ENCODE data around the gene CPNE5.

Gene CPNE5

DNA sequence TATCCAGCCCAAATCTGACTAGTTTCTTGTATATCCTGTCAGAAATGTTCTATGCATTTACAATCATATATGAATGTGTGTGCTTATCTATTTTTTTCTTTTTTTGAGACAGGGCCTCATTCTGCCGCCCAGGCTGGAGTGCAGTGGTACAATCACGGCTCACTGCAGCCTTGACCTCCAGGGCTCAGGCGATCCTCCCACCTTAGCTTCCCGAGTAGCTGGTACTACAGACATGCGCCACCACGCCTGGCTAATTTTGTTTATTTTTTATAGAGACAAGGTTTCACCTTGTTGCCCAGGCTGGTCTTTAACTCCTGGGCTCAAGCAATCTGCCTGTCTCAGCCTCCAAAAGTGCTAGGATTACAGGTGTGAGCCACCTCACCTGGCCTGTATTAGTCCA is 144.6 kb downstream of the CPNE5 start:
- Histone ChIP-seq H3K4me1 (ENCODE audit: control extremely low read depth in 1 of 4, control insufficient read depth in 4 of 4, insufficient read depth in 4 of 4, low read length in 3 of 4) (peaks cover 2 to 38% (median 25%) of the 10 kb centered on the region in 4 experiments), H3K36me3 (ENCODE audit: control insufficient read depth in 4 of 4, insufficient read depth in 4 of 4, low read length in 3 of 4) (no peaks in the 10 kb centered on the region), H3K4me3 (ENCODE audit: control insufficient read depth in 1 of 7, extremely low read depth in 1 of 7, insufficient read depth in 4 of 7, low read depth in 2 of 7, low read length in 6 of 7) (no peak overlapping the region), H3K27me3 (replicated peaks in 2 of 5; ENCODE audit: control insufficient read depth in 4 of 5, insufficient read depth in 5 of 5, low read length in 4 of 5) (no peaks in the 10 kb centered on the region), H3K9me3 (ENCODE audit: control extremely low read depth in 1 of 5, control insufficient read depth in 4 of 5, insufficient read depth in 2 of 5, low read depth in 1 of 5, low read length in 4 of 5) (peaks cover 0 to 8% (median 0%) of the 10 kb centered on the region in 5 experiments), H3K27ac (ENCODE audit: insufficient read depth in 1 of 2, low read depth in 1 of 2, low read length in 2 of 2, poor library complexity in 1 of 2, severe bottlenecking in 2 of 2) (no peak overlapping the region)
- POLR2A ChIA-PET = interaction anchor here (1.2 kb wide), 1 partner anchor 9 kb away, joined by 3 read pairs; no protein-coding TSS in a partner anchor
- 100% methylated on average over 6 of the region's 6 CpGs for WGBS (ENCODE audit: insufficient coverage)
- DNase-seq = no peak
- CTCF ChIA-PET = interaction anchor here (0.7 kb wide), 1 partner anchor 39 kb away, joined by 3 read pairs; no protein-coding TSS in a partner anchor

DNA sequence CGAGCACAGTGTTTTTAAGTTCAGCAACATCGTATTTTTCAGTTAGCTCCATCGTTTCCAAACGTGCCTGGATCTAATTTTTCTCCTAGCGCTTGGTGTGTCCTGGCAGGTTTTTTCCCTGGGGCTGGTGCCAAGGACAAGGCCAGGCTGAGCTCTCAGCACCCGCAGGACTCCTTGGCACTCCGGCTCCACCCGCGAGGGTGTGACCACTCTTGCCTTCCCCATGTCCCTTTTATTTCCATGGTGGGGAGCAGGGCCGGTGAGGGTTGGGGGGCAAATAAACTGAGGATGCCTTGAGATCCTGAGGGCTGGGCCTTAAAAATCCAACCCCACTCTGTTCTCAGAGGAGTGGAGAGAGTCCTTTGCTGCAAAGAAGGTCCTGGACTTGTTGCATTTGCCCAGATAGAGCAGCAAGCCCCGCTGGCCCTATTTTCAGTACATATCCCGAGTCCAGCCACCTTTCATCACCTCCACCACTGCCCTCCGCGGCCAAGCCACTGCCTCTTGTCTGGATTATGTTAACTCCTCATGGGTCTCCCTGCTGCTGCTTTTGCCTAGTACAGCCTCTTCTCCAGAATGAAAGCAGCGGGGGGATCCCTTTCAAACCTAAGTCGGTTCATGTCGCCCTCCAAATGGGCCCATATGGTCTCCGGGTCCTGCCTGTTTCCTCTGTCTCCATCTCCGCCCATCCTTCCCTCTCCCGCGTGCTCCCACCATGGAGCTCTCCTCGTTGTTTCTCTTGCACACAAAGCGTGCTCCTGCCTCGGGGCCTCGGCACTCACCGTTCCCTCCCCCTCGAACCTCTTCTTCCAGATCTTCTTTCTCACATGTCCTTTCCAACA is 146.2 kb downstream of the CPNE5 start:
- 97% methylated on average over 23 of the region's 27 CpGs for WGBS (ENCODE audit: insufficient coverage)
- no peak overlapping the region for H3K4me3 ChIP-seq (ENCODE audit: control insufficient read depth in 1 of 7, extremely low read depth in 1 of 7, insufficient read depth in 4 of 7, low read depth in 2 of 7, low read length in 6 of 7)
- ChIA-PET CTCF (interaction anchor here (0.6 to 1.3 kb wide), 5 partner anchors 10 to 66 kb away, joined by 3 to 6 read pairs (median 3); no protein-coding TSS in a partner anchor), POLR2A (interaction anchor here (0.6 kb wide), 1 partner anchor 800 kb away, joined by 3 read pairs; no protein-coding TSS in a partner anchor)
- H3K27ac ChIP-seq (ENCODE audit: insufficient read depth in 1 of 2, low read depth in 1 of 2, low read length in 2 of 2, poor library complexity in 1 of 2, severe bottlenecking in 2 of 2) = no peak overlapping the region
- no peak for DNase-seq
- H3K4me1 ChIP-seq (ENCODE audit: control extremely low read depth in 1 of 4, control insufficient read depth in 4 of 4, insufficient read depth in 4 of 4, low read length in 3 of 4) = peaks cover 2 to 28% (median 17%) of the 10 kb centered on the region in 4 experiments
- no peaks in the 10 kb centered on the region for H3K27me3 ChIP-seq (replicated peaks in 2 of 5; ENCODE audit: control insufficient read depth in 4 of 5, insufficient read depth in 5 of 5, low read length in 4 of 5)
- H3K9me3 ChIP-seq (ENCODE audit: control extremely low read depth in 1 of 5, control insufficient read depth in 4 of 5, insufficient read depth in 2 of 5, low read depth in 1 of 5, low read length in 4 of 5) = peaks cover 0 to 8% (median 0%) of the 10 kb centered on the region in 5 experiments
- no peaks in the 10 kb centered on the region for H3K36me3 ChIP-seq (ENCODE audit: control insufficient read depth in 4 of 4, insufficient read depth in 4 of 4, low read length in 3 of 4)

DNA sequence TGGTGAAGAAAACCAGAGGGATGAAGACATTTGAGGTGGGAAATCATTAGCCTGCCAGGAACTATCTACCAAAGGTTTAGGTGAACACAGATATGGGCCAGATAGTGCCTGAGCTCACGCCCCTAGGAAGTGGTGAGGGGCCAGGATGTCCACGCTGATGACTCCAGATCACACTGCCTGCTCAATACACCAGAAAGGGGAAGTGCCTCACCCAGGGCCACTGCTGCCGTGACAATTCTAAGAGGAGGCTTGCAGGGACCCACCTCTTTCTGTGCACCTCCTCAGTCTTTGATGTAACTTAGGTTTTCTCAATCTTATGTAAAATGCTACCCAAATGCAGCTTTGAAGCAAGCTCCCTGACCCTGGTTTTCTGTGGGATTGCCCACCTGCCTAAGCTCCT is 147.0 kb downstream of the CPNE5 start:
- H3K27me3 ChIP-seq (replicated peaks in 2 of 5; ENCODE audit: control insufficient read depth in 4 of 5, insufficient read depth in 5 of 5, low read length in 4 of 5) = no peaks in the 10 kb centered on the region
- no peak overlapping the region for H3K27ac ChIP-seq (ENCODE audit: insufficient read depth in 1 of 2, low read depth in 1 of 2, low read length in 2 of 2, poor library complexity in 1 of 2, severe bottlenecking in 2 of 2)
- H3K4me1 ChIP-seq (ENCODE audit: control extremely low read depth in 1 of 4, control insufficient read depth in 4 of 4, insufficient read depth in 4 of 4, low read length in 3 of 4) = peaks cover 2 to 21% (median 10%) of the 10 kb centered on the region in 4 experiments
- CTCF ChIA-PET = interaction anchor here (0.8 to 1.3 kb wide), 4 partner anchors 9 to 66 kb away, joined by 3 to 6 read pairs (median 4); no protein-coding TSS in a partner anchor
- peaks cover 0 to 8% (median 0%) of the 10 kb centered on the region in 5 experiments for H3K9me3 ChIP-seq (ENCODE audit: control extremely low read depth in 1 of 5, control insufficient read depth in 4 of 5, insufficient read depth in 2 of 5, low read depth in 1 of 5, low read length in 4 of 5)
- H3K4me3 ChIP-seq (ENCODE audit: control insufficient read depth in 1 of 7, extremely low read depth in 1 of 7, insufficient read depth in 4 of 7, low read depth in 2 of 7, low read length in 6 of 7) = no peak overlapping the region
- WGBS (ENCODE audit: insufficient coverage) = 0% methylated on average over 3 of the region's 3 CpGs
- H3K36me3 ChIP-seq (ENCODE audit: control insufficient read depth in 4 of 4, insufficient read depth in 4 of 4, low read length in 3 of 4) = no peaks in the 10 kb centered on the region
- POLR2A ChIA-PET = interaction anchor here (0.6 kb wide), 1 partner anchor 801 kb away, joined by 3 read pairs; no protein-coding TSS in a partner anchor
- peak; percentile 54 to 90 (median 88) for DNase-seq

DNA sequence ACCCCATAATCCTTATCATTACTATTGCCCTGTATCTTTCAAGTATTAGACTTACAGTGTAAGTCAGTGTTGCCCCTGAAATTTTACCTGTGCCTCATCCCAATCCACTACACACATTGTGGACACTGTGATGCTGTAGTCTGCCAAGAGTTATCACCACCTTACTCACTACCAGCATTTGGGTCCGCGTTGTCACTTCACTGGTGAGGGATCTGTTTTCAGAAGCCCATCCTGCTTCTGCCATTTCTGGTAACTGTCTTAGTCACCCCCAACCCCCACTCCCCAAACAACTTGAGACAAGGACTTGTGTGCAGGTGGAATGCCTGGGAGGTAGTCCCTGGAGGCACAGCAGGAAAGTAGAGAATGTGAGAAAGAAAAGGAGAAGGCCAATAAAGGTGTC is 147.6 kb downstream of the CPNE5 start:
- peaks cover 0 to 8% (median 0%) of the 10 kb centered on the region in 5 experiments for H3K9me3 ChIP-seq (ENCODE audit: control extremely low read depth in 1 of 5, control insufficient read depth in 4 of 5, insufficient read depth in 2 of 5, low read depth in 1 of 5, low read length in 4 of 5)
- H3K27ac ChIP-seq (ENCODE audit: insufficient read depth in 1 of 2, low read depth in 1 of 2, low read length in 2 of 2, poor library complexity in 1 of 2, severe bottlenecking in 2 of 2) = no peak overlapping the region
- H3K4me3 ChIP-seq (ENCODE audit: control insufficient read depth in 1 of 7, extremely low read depth in 1 of 7, insufficient read depth in 4 of 7, low read depth in 2 of 7, low read length in 6 of 7) = no peak overlapping the region
- ChIA-PET POLR2A (no interaction called here), CTCF (interaction anchor here (1.3 to 1.6 kb wide), 2 partner anchors 17 to 32 kb away, joined by 3 read pairs; no protein-coding TSS in a partner anchor)
- peaks cover 2 to 21% (median 10%) of the 10 kb centered on the region in 4 experiments for H3K4me1 ChIP-seq (ENCODE audit: control extremely low read depth in 1 of 4, control insufficient read depth in 4 of 4, insufficient read depth in 4 of 4, low read length in 3 of 4)
- WGBS (ENCODE audit: insufficient coverage) = 90% methylated on average over 2 of the region's 2 CpGs
- peaks cover 0 to 4% (median 0%) of the 10 kb centered on the region in 4 experiments for H3K36me3 ChIP-seq (ENCODE audit: control insufficient read depth in 4 of 4, insufficient read depth in 4 of 4, low read length in 3 of 4)
- H3K27me3 ChIP-seq (replicated peaks in 2 of 5; ENCODE audit: control insufficient read depth in 4 of 5, insufficient read depth in 5 of 5, low read length in 4 of 5) = no peaks in the 10 kb centered on the region
- DNase-seq = no peak

DNA sequence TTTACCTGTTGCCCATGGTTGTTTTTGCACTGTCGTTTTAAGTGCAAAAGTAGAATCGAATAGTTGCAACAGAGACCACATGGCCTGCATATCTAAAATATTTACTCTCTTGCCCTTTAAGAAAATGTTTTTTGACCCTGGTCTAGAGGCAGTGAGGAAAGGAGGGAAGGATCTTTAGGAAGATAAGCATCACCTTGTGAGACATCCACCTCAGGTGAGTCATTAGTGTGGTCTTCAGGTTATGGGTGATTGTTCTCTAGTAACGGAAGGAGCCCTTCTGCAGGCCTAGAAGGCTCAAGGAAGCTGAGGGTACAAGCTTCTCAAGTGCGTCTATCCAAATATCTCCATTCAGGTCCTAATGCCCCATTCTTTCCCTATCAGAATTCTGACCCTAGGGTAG is 148.2 kb downstream of the CPNE5 start:
- Histone ChIP-seq H3K27me3 (replicated peaks in 2 of 5; ENCODE audit: control insufficient read depth in 4 of 5, insufficient read depth in 5 of 5, low read length in 4 of 5) (no peaks in the 10 kb centered on the region), H3K4me3 (ENCODE audit: control insufficient read depth in 1 of 7, extremely low read depth in 1 of 7, insufficient read depth in 4 of 7, low read depth in 2 of 7, low read length in 6 of 7) (no peak overlapping the region), H3K36me3 (ENCODE audit: control insufficient read depth in 4 of 4, insufficient read depth in 4 of 4, low read length in 3 of 4) (peaks cover 0 to 6% (median 0%) of the 10 kb centered on the region in 4 experiments), H3K9me3 (ENCODE audit: control extremely low read depth in 1 of 5, control insufficient read depth in 4 of 5, insufficient read depth in 2 of 5, low read depth in 1 of 5, low read length in 4 of 5) (peaks cover 0 to 8% (median 0%) of the 10 kb centered on the region in 5 experiments), H3K27ac (ENCODE audit: insufficient read depth in 1 of 2, low read depth in 1 of 2, low read length in 2 of 2, poor library complexity in 1 of 2, severe bottlenecking in 2 of 2) (no peak overlapping the region), H3K4me1 (ENCODE audit: control extremely low read depth in 1 of 4, control insufficient read depth in 4 of 4, insufficient read depth in 4 of 4, low read length in 3 of 4) (peaks cover 2 to 27% (median 15%) of the 10 kb centered on the region in 4 experiments)
- CTCF ChIA-PET = interaction anchor here (1.4 to 1.6 kb wide), 3 partner anchors 10 to 34 kb away, joined by 3 to 5 read pairs (median 3); no protein-coding TSS in a partner anchor
- POLR2A ChIA-PET = no interaction called here
- 83% methylated on average over 1 of the region's 4 CpGs for WGBS (ENCODE audit: insufficient coverage)
- no peak for DNase-seq
